Neural cell (in vitro differentiated cells): ENCODE measurements around the gene RIN3. TPM values are rescaled to one million over a fixed set of nuclear protein-coding genes. Genes with fewer than 3 reads are reported as not detected.

Experiments used
- H2AFZ ChIP-seq: fragments of 200-600, 300-800 bp; sonication (generic), shearing (Covaris generic); 2 replicates; pipeline ENCODE4 v1.6.0; 2014; ENCODE audit warnings: low read depth, mild to moderate bottlenecking, antibody characterized with exemption, low read length, moderate library complexity
- H3F3A ChIP-seq: fragments of 200-600 bp; shearing (Covaris generic); 2 replicates; pipeline ENCODE4 v1.6.1; 2016; ENCODE audit warnings: mild to moderate bottlenecking, moderate library complexity, mixed read lengths, antibody characterized with exemption, low read length; ENCODE audit not compliant: insufficient read depth, poor library complexity, severe bottlenecking
- H3K27ac ChIP-seq: fragments of 200-600, 300-800 bp; sonication (generic), shearing (Covaris generic); 2 replicates; pipeline ENCODE4 v1.5.1; 2014; ENCODE audit warnings: mild to moderate bottlenecking, low read length, moderate library complexity
- H3K27me3 ChIP-seq: fragments of 300-800, 200-600 bp; sonication (generic), shearing (Covaris generic); 2 replicates; pipeline ENCODE4 v1.6.0; 2014; ENCODE audit warnings: mild to moderate bottlenecking, low read depth, low read length, moderate library complexity; ENCODE audit not compliant: insufficient read depth
- H3K36me3 ChIP-seq: fragments of 300-800, 200-600 bp; sonication (generic), shearing (Covaris generic); 2 replicates; pipeline ENCODE4 v1.5.1; 2014; ENCODE audit warnings: mild to moderate bottlenecking, antibody characterized with exemption, low read length, moderate library complexity; ENCODE audit not compliant: insufficient read depth
- H3K4me2 ChIP-seq: fragments of 300-800, 200-600 bp; sonication (generic), shearing (Covaris generic); 2 replicates; pipeline ENCODE4 v1.6.0; 2014; ENCODE audit warnings: mild to moderate bottlenecking, low read length
- H3K4me3 ChIP-seq: fragments of 300-800, 200-600 bp; sonication (generic), shearing (Covaris generic); 2 replicates; pipeline ENCODE4 v1.5.1; 2014; ENCODE audit warnings: mild to moderate bottlenecking, low read length, moderate library complexity
- H3K79me2 ChIP-seq: fragments of 200-600 bp; shearing (Covaris generic); replicated peaks from 2 replicates; pipeline ENCODE4 v1.6.0; 2014; ENCODE audit warnings: mild to moderate bottlenecking, low read length, moderate library complexity; ENCODE audit not compliant: insufficient read depth
- H3K9ac ChIP-seq: fragments of 300-800, 200-600 bp; sonication (generic), shearing (Covaris generic); 2 replicates; pipeline ENCODE4 v1.6.1; 2016; ENCODE audit warnings: mild to moderate bottlenecking, low read length, mixed read lengths
- H3K9me2 ChIP-seq: fragments of 200-600 bp; shearing (Covaris generic); 2 replicates; pipeline ENCODE4 v1.6.1; 2016; ENCODE audit warnings: mild to moderate bottlenecking, low read length, mixed read lengths; ENCODE audit not compliant: insufficient read depth
- H3K9me3 ChIP-seq: fragments of 200-600, 300-800 bp; sonication (generic), shearing (Covaris generic); 2 replicates; pipeline ENCODE4 v1.6.1; 2016; ENCODE audit warnings: mild to moderate bottlenecking, mixed run types, low read length, moderate library complexity, mixed read lengths
- H4K20me1 ChIP-seq: fragments of 200-600 bp; shearing (Covaris generic); 2 replicates; pipeline ENCODE4 v1.6.1; 2016; ENCODE audit warnings: mild to moderate bottlenecking, mixed run types; ENCODE audit not compliant: insufficient read depth
- EP300 ChIP-seq: fragments of 450-650 bp; conservative IDR thresholded peaks from 2 replicates; pipeline ENCODE4 v1.6.1; 2014; ENCODE audit warnings: antibody characterized with exemption, mild to moderate bottlenecking, moderate library complexity; ENCODE audit not compliant: poor library complexity, severe bottlenecking
- EZH2 ChIP-seq: fragments of 200-600, 300-800 bp; shearing (Covaris generic), sonication (generic); IDR thresholded peaks from 2 replicates; pipeline ENCODE4 v1.6.1; 2014; ENCODE audit warnings: antibody characterized with exemption, low read length, borderline replicate concordance, mild to moderate bottlenecking; ENCODE audit not compliant: insufficient read depth, poor library complexity, severe bottlenecking
- MXI1 ChIP-seq: fragments of 450-650 bp; conservative IDR thresholded peaks from 2 replicates; pipeline ENCODE4 v1.6.1; 2014; ENCODE audit warnings: antibody characterized with exemption, mild to moderate bottlenecking; ENCODE audit not compliant: poor library complexity, severe bottlenecking
- POLR2AphosphoS5 ChIP-seq: IDR thresholded peaks from 2 replicates; pipeline ENCODE4 v1.6.1; 2012
- RAD21 ChIP-seq: fragments of 450-650 bp; conservative IDR thresholded peaks from 2 replicates; pipeline ENCODE4 v1.6.1; 2014; ENCODE audit warnings: antibody characterized with exemption, mild to moderate bottlenecking, moderate library complexity
- SMC3 ChIP-seq: fragments of 450-650 bp; conservative IDR thresholded peaks from 2 replicates; pipeline ENCODE4 v1.6.1; 2014; ENCODE audit warnings: antibody characterized with exemption, mild to moderate bottlenecking, moderate library complexity; ENCODE audit not compliant: poor library complexity
- TAF1 ChIP-seq: IDR thresholded peaks from 2 replicates; pipeline ENCODE4 v1.6.1; 2012; ENCODE audit warnings: low read depth
- polyA plus RNA-seq: library from polyadenylated mRNA; depleted of rRNA; stranded (reverse); fragments of >200 nt; gene quantifications from 2 replicates; pipeline ENCODE4 v1.2.3, GENCODE V29; 2014
- TF ChIP-seq, protein P1 (sequence below): IDR thresholded peaks from 2 replicates; pipeline ENCODE4 v1.6.1; 2012; ENCODE audit warnings: borderline replicate concordance
- TF ChIP-seq, protein P2 (sequence below): fragments of 450-650 bp; IDR thresholded peaks from 2 replicates; pipeline ENCODE4 v1.5.1; 2014; ENCODE audit warnings: antibody characterized with exemption, mild to moderate bottlenecking, moderate library complexity; ENCODE audit not compliant: poor library complexity, severe bottlenecking

RIN3 gene
- polyA plus RNA-seq, 1 donor from 2014 or later: not detected

DNA sequence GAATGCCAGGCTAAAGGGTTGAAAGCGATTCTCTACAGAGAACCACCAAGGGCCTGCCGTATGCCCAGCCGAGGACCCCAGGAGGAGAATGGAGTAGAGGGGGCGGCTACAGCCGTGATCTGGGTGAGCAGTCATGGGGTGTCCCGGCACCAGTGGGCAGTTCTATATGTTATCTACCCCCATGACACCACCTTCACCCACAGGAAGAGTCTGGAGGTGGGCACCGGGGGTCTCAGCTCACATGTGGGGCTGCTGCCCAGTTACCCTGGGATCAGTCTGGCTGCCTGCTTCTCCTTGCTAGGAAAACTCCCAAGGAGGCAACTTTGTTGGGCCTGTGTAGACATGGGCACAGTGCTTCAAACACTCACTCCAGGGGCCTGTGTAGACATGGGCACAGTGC lies 135.5 kb downstream of the RIN3 start:
- Histone ChIP-seq H3K27me3 (no peaks in the 10 kb centered on the region), H3K9me3 (peaks cover 5% of the 10 kb centered on the region), H3K4me3 (no peak overlapping the region), H3K4me2 (no peak overlapping the region), H2AFZ (no peak overlapping the region), H4K20me1 (no peaks in the 10 kb centered on the region), H3K9ac (no peak overlapping the region), H3F3A (no peaks in the 10 kb centered on the region), H3K36me3 (no peaks in the 10 kb centered on the region), H3K9me2 (no peaks in the 10 kb centered on the region), H3K27ac (no peak overlapping the region), H3K79me2 (no peaks in the 10 kb centered on the region)
- no peak for TF ChIP-seq RAD21
- TF ChIP-seq EZH2: no peak
- TF ChIP-seq, protein P1, sequence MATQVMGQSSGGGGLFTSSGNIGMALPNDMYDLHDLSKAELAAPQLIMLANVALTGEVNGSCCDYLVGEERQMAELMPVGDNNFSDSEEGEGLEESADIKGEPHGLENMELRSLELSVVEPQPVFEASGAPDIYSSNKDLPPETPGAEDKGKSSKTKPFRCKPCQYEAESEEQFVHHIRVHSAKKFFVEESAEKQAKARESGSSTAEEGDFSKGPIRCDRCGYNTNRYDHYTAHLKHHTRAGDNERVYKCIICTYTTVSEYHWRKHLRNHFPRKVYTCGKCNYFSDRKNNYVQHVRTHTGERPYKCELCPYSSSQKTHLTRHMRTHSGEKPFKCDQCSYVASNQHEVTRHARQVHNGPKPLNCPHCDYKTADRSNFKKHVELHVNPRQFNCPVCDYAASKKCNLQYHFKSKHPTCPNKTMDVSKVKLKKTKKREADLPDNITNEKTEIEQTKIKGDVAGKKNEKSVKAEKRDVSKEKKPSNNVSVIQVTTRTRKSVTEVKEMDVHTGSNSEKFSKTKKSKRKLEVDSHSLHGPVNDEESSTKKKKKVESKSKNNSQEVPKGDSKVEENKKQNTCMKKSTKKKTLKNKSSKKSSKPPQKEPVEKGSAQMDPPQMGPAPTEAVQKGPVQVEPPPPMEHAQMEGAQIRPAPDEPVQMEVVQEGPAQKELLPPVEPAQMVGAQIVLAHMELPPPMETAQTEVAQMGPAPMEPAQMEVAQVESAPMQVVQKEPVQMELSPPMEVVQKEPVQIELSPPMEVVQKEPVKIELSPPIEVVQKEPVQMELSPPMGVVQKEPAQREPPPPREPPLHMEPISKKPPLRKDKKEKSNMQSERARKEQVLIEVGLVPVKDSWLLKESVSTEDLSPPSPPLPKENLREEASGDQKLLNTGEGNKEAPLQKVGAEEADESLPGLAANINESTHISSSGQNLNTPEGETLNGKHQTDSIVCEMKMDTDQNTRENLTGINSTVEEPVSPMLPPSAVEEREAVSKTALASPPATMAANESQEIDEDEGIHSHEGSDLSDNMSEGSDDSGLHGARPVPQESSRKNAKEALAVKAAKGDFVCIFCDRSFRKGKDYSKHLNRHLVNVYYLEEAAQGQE: no peak
- TF ChIP-seq, protein P2, sequence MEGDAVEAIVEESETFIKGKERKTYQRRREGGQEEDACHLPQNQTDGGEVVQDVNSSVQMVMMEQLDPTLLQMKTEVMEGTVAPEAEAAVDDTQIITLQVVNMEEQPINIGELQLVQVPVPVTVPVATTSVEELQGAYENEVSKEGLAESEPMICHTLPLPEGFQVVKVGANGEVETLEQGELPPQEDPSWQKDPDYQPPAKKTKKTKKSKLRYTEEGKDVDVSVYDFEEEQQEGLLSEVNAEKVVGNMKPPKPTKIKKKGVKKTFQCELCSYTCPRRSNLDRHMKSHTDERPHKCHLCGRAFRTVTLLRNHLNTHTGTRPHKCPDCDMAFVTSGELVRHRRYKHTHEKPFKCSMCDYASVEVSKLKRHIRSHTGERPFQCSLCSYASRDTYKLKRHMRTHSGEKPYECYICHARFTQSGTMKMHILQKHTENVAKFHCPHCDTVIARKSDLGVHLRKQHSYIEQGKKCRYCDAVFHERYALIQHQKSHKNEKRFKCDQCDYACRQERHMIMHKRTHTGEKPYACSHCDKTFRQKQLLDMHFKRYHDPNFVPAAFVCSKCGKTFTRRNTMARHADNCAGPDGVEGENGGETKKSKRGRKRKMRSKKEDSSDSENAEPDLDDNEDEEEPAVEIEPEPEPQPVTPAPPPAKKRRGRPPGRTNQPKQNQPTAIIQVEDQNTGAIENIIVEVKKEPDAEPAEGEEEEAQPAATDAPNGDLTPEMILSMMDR: no peak
- no peak for TF ChIP-seq MXI1
- no peak for TF ChIP-seq EP300

DNA sequence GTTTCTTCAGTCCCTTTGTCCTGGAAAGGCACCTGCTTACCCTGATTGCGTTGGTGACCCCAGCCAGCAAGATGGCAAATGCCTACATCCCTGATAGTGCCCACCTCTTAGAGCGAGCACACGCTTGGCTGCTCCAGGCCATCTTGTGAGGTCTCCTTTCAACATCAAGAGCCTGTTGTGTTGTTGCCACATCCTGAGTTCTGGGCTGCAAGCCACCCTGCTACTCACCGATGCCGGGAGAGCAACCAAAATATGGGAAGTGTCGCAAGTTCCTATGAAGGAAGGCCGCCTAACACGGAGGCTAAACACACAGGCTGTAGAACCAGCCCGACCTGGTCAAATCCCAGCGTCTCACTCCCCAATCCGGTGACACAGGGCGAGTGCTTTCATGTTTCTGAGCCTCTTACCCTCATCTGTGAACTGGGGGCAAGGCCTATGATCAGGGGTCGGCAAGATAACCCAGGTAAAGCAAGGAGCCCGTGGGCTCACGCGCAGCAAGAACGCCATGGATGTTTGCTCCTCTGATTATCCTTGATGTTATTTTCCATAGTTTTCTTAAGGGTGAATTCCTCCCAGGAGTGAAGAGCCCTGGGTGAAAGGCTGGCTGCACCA lies 136.5 kb downstream of the RIN3 start:
- H3K4me2 ChIP-seq: no peak overlapping the region
- no peak overlapping the region for H2AFZ ChIP-seq
- no peaks in the 10 kb centered on the region for H3K79me2 ChIP-seq
- no peak overlapping the region for H3K27ac ChIP-seq
- no peaks in the 10 kb centered on the region for H3F3A ChIP-seq
- H3K9ac ChIP-seq: no peak overlapping the region
- peaks cover 2% of the 10 kb centered on the region for H3K9me3 ChIP-seq
- no peaks in the 10 kb centered on the region for H3K9me2 ChIP-seq
- no peaks in the 10 kb centered on the region for H3K36me3 ChIP-seq
- H3K27me3 ChIP-seq: no peaks in the 10 kb centered on the region
- no peaks in the 10 kb centered on the region for H4K20me1 ChIP-seq
- no peak for TF ChIP-seq MXI1
- TF ChIP-seq TAF1: no peak
- TF ChIP-seq POLR2AphosphoS5: no peak
- TF ChIP-seq SMC3: no peak
- no peak for TF ChIP-seq RAD21
- TF ChIP-seq EP300: no peak
- TF ChIP-seq, protein P1: no peak
- no peak for TF ChIP-seq EZH2
- TF ChIP-seq, protein P2: no peak
- no peak overlapping the region for H3K4me3 ChIP-seq
